Bronchial epithelial cell (primary cell): ENCODE results near the gene PHF14. TPM values are rescaled to one million over a fixed set of nuclear protein-coding genes. Genes with fewer than 3 reads are reported as not detected.

Experiments
- DNase-seq: peaks from one replicate; pipeline ENCODE4 v3.0.0-alpha.2; 2010; ENCODE audit warnings: low read depth
- FAIRE-seq: peaks from 2 replicates; lab custom pipeline; 2011; peaks lifted over from hg19 to GRCh38; lab: Jason Lieb, UNC
- H3K27me3 ChIP-seq: 2 replicates; pipeline ENCODE4 v1.5.1; 2011; ENCODE audit warnings: low read length; ENCODE audit not compliant: control insufficient read depth, insufficient read depth
- H3K36me3 ChIP-seq: 2 replicates; pipeline ENCODE4 v1.5.1; 2011; ENCODE audit warnings: low read length; ENCODE audit not compliant: control insufficient read depth, insufficient read depth
- H3K4me3 ChIP-seq: 2 replicates; pipeline ENCODE4 v1.5.1; 2011; ENCODE audit warnings: mild to moderate bottlenecking, low read depth, low read length, control low read depth
- total RNA-seq: library from RNA; depleted of rRNA; stranded (reverse); fragments of >200 nt; gene quantifications from 2 replicates; pipeline ENCODE4 v1.2.1, GENCODE V29; 2014
- TF ChIP-seq, protein P1 (sequence below): IDR thresholded peaks from 2 replicates; pipeline ENCODE4 v1.5.1; 2011; ENCODE audit warnings: mild to moderate bottlenecking, moderate library complexity, low read length, control low read depth, inconsistent platforms; ENCODE audit not compliant: insufficient read depth, severe bottlenecking

PHF14 gene
- total RNA-seq, 1 donor from 2014 or later = 17.4 TPM

DNA sequence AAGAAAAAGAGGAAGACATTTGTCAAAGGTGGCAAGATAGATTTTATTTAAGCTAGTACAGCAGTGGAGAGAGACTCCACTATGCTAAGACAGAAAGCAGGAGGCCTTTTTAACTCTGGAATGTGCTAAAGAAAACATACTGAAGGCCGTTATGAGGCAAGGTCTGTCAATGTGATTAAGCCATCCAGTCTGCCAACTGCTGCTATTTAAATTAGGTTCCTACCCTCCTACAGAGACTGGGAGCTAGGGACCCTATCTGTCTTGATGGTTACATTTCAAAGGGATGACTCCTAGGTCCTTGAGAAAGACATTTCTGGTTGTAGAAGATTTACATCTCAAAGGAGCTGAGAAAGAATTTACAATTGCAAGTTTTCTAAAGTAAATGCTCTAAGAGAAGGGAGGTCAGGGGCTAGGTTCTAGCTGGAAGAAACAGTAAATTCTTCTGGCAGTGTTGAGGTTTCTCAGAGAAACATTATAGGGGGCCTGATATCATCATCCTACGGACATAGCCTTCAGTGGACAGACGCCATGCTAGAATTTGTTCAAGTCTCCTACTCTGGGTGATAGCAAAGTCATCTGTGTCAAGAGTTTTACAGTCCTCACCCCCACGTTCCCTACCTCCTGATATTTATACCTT, 211.6 kb downstream of the PHF14 start:
- H3K36me3 ChIP-seq = no peaks in the 10 kb centered on the region
- DNase-seq (no peak), FAIRE-seq (no peak)
- TF ChIP-seq, protein P1, sequence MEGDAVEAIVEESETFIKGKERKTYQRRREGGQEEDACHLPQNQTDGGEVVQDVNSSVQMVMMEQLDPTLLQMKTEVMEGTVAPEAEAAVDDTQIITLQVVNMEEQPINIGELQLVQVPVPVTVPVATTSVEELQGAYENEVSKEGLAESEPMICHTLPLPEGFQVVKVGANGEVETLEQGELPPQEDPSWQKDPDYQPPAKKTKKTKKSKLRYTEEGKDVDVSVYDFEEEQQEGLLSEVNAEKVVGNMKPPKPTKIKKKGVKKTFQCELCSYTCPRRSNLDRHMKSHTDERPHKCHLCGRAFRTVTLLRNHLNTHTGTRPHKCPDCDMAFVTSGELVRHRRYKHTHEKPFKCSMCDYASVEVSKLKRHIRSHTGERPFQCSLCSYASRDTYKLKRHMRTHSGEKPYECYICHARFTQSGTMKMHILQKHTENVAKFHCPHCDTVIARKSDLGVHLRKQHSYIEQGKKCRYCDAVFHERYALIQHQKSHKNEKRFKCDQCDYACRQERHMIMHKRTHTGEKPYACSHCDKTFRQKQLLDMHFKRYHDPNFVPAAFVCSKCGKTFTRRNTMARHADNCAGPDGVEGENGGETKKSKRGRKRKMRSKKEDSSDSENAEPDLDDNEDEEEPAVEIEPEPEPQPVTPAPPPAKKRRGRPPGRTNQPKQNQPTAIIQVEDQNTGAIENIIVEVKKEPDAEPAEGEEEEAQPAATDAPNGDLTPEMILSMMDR = no peak
- no peaks in the 10 kb centered on the region for H3K27me3 ChIP-seq
- no peak overlapping the region for H3K4me3 ChIP-seq

DNA sequence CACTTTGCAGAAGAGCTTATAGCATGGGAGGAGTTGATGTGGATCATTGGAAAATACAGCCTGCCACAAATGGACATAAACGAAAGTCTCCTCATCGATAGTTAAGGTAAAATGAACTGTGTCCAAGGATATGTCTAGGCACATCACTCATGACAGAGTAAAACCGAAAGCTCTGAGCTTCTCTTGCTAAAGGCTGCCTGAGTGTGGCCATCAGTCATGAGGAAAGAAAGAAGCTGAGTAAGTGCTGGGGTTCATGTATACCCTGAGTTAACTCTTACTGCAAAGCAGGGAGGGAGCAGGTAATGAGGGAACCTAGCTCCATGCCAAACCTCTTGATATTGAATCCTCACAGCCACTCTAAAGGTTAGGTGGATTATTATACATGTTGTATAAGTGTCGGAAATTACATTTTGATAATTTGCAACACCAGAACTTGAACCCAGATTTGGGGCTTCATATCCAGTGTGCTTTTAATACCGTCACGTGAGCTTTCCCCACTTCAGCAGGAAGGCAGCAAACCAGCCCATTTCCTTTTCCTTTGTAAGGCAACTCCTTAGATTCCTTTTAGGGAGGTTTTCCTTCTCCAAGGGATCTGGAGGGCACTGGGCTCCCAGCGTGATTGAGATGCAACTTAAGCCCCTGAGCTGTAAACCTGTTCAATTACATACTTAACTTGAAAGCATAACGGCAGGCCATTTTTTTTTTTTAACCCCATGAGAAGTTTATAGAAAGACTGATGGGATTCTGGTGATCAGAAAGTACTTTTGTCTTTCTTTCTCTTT, 215.0 kb downstream of the PHF14 start:
- FAIRE-seq = no peak
- H3K36me3 ChIP-seq = no peaks in the 10 kb centered on the region
- H3K27me3 ChIP-seq = no peaks in the 10 kb centered on the region
- DNase-seq = no peak
- H3K4me3 ChIP-seq = no peak overlapping the region
- TF ChIP-seq, protein P1 = no peak

DNA sequence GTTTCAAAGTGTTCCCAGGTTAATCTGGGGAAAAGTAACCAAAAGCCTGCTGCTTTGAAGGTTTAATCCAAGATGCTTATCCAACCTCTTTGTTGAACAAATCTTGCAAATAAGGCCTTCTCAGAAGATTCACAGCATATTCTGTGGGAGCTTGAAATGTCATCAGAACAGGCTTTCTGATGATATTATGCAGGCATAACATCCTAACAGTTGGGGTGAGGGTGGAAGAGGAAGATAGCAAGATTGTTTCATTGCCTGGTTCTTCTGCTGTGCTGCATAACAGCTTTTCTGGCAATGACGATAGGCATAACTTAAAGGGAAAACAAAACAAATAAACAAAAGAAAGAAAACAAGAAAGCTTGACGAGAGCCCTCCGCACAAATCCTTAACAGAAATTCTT, 217.4 kb downstream of the PHF14 start:
- H3K27me3 ChIP-seq = no peaks in the 10 kb centered on the region
- no peaks in the 10 kb centered on the region for H3K36me3 ChIP-seq
- no peak for DNase-seq
- no peak overlapping the region for H3K4me3 ChIP-seq
- no peak for FAIRE-seq
- TF ChIP-seq, protein P1 = no peak

DNA sequence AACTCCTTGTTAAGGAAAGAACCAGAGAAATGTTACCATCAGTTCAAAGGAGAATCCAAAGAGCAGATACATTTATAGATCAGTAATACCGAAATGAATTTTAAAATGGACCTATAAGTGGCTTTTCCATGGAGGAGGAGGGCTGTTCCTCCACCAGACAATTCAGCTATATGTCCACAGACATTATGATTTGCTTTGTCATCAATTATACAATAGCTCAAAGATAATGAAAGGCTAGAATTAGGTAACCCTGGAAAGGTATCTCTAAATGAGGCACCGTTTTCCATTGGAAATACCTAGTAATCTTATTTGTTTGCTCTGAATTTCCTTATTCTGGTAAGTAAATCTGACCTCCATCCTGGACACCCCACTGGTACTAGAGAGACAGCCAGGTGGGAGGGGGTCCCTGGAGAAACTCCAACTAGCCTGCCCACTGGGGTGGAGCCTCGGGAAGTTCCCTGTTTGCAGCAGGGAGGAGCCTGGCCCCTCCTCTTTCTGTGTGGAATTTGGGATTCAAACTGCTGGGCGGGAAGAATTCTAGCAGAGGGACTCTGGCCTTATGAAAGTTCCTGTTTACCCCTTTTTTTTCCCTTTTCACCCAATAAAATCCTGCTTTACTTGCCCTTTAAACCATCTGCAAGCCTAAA, 218.0 kb downstream of the PHF14 start:
- no peaks in the 10 kb centered on the region for H3K36me3 ChIP-seq
- DNase-seq = no peak
- no peak for FAIRE-seq
- H3K4me3 ChIP-seq = no peak overlapping the region
- TF ChIP-seq, protein P1 = no peak
- H3K27me3 ChIP-seq = no peaks in the 10 kb centered on the region

DNA sequence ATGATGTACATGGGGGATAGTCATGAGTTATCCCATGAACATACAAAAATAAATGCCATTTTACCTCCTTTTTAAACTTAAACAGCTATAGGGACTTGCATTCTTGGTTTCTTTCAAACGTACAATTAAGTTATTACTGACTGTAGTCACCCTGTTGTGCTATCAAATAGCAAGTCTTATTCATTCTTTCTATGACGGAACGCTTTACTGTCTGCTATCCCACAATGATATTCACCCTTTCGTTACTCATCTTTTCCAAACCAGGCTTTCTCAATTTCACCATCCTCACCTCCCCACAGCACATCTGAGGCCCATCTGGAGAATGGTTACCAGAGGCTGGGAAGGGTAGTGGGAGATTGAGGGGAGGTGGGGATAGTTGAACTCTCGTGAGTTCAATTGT, 218.8 kb downstream of the PHF14 start:
- no peak for FAIRE-seq
- H3K4me3 ChIP-seq = no peak overlapping the region
- TF ChIP-seq, protein P1 = no peak

More for the DNA sequence above, 218.8 kb downstream of the PHF14 start:
- no peaks in the 10 kb centered on the region for H3K36me3 ChIP-seq
- DNase-seq = no peak
- no peaks in the 10 kb centered on the region for H3K27me3 ChIP-seq
